Natural killer cell (primary cell): ENCODE results near the gene PHACTR3. TPM values are rescaled to one million over a fixed set of nuclear protein-coding genes. Genes with fewer than 3 reads are reported as not detected.

Source experiments
- ATAC-seq, 3 donors: fragments of 150-1000 bp in 2 of 3; fragments of 200-7000 bp in 1 of 3; cut with Tn5 transposase; 1 replicate in 1 of 3; 2 replicates in 2 of 3; pipeline ENCODE4 v1.10.0; 2021; ENCODE audit warnings: mild to moderate bottlenecking in 2 of 3, moderate library complexity in 2 of 3
- DNase-seq, 2 donors: peaks; one replicate each; pipeline versions ENCODE4 v3.0.0 to v3.0.0-alpha.2; 2013 to 2021; ENCODE audit warnings: mixed read lengths in 1 of 2
- H3K27ac ChIP-seq: one replicate; pipeline ENCODE4 v1.5.1; 2013; ENCODE audit warnings: mild to moderate bottlenecking, low read length
- H3K27me3 ChIP-seq: one replicate; pipeline ENCODE4 v1.6.1; 2013; ENCODE audit warnings: low read length; ENCODE audit not compliant: control insufficient read depth, insufficient read depth
- H3K36me3 ChIP-seq: one replicate; pipeline ENCODE4 v1.6.1; 2013; ENCODE audit warnings: low read length; ENCODE audit not compliant: control insufficient read depth, insufficient read depth
- H3K4me1 ChIP-seq: one replicate; pipeline ENCODE4 v1.6.1; 2013; ENCODE audit warnings: low read length; ENCODE audit not compliant: control insufficient read depth, insufficient read depth
- H3K4me3 ChIP-seq: one replicate; pipeline ENCODE4 v1.5.1; 2013; ENCODE audit warnings: low read length
- H3K9me3 ChIP-seq: one replicate; pipeline ENCODE4 v1.6.1; 2013; ENCODE audit warnings: low read length; ENCODE audit not compliant: control insufficient read depth, insufficient read depth
- H3K27ac Mint-ChIP-seq, 2 donors: one replicate each; pipeline ENCODE4 v1.8.0; 2022; ENCODE audit warnings: mild to moderate bottlenecking in 2 of 2, mixed read lengths in 2 of 2, moderate library complexity in 1 of 2
- H3K27me3 Mint-ChIP-seq, 2 donors: one replicate each; pipeline ENCODE4 v1.8.0; 2022; ENCODE audit warnings: low read depth in 2 of 2, mixed read lengths in 2 of 2
- H3K36me3 Mint-ChIP-seq: one replicate; pipeline ENCODE4 v1.8.0; 2022; ENCODE audit warnings: mixed read lengths
- H3K4me1 Mint-ChIP-seq, 2 donors: one replicate each; pipeline ENCODE4 v1.8.0; 2022; ENCODE audit warnings: mixed read lengths in 2 of 2
- H3K4me3 Mint-ChIP-seq: one replicate; pipeline ENCODE4 v1.8.0; 2022; ENCODE audit warnings: mild to moderate bottlenecking, moderate library complexity, mixed read lengths
- H3K9me3 Mint-ChIP-seq, 2 donors: one replicate each; pipeline ENCODE4 v1.8.0; 2022; ENCODE audit warnings: mixed read lengths in 2 of 2
- CTCF ChIP-seq: fragments of 200-600 bp; IDR thresholded peaks from one replicate; pipeline ENCODE4 v1.8.0; 2022; ENCODE audit warnings: antibody characterized with exemption
- WGBS: methylation state at CpG from one replicate; pipeline ENCODE4 v1.1.7; 2013; ENCODE audit warnings: missing lambda C conversion rate; ENCODE audit not compliant: insufficient coverage; 5-methylcytosine and 5-hydroxymethylcytosine counted together
- intact Hi-C: fragments of 100-400 bp; cut with micrococcal nuclease; formaldehyde crosslinking; loops from one replicate; pipeline ENCODE4 v1.14.2; 2022
- total RNA-seq, 4 donors: library from RNA; stranded (reverse); fragments of 120-200 nt in 1 of 4; gene quantifications; one replicate each; pipeline versions ENCODE4 v1.2.3 to v1.2.4, GENCODE V29; 2013 to 2022

The PHACTR3 gene
- total RNA-seq, 3 donors from 2014 or later (not counting 1 experiment from before 2014, with no cell fraction given): not detected

GRCh38 chr20:59632541-59633113 lies 28.3 kb downstream of the PHACTR3 start:
- Mint-ChIP-seq H3K4me3 (no peak overlapping the region), H3K9me3 (no peaks in the 10 kb centered on the region), H3K27ac (no peak overlapping the region), H3K36me3 (no peaks in the 10 kb centered on the region), H3K27me3 (peaks cover 0 to 4% of the 10 kb centered on the region in 2 donors), H3K4me1 (no peaks in the 10 kb centered on the region)
- no peak for DNase-seq
- H3K4me1 ChIP-seq: no peaks in the 10 kb centered on the region
- no peaks in the 10 kb centered on the region for H3K36me3 ChIP-seq
- ATAC-seq: no peak
- no peak overlapping the region for H3K4me3 ChIP-seq
- no peaks in the 10 kb centered on the region for H3K27me3 ChIP-seq
- no peaks in the 10 kb centered on the region for H3K9me3 ChIP-seq
- intact Hi-C loops: no loop called here
- no peak overlapping the region for H3K27ac ChIP-seq
- no peak for TF ChIP-seq CTCF
- WGBS: 82% methylated on average over 8 of the region's 8 CpGs

GRCh38 chr20:59633656-59634251 lies 29.4 kb downstream of the PHACTR3 start:
- Mint-ChIP-seq H3K27me3 (peaks cover 0 to 10% of the 10 kb centered on the region in 2 donors), H3K27ac (no peak overlapping the region), H3K36me3 (no peaks in the 10 kb centered on the region), H3K9me3 (peaks cover 0 to 4% of the 10 kb centered on the region in 2 donors), H3K4me1 (no peaks in the 10 kb centered on the region), H3K4me3 (no peak overlapping the region)
- Histone ChIP-seq H3K9me3 (no peaks in the 10 kb centered on the region), H3K36me3 (no peaks in the 10 kb centered on the region), H3K27ac (no peak overlapping the region), H3K4me3 (no peak overlapping the region), H3K27me3 (no peaks in the 10 kb centered on the region), H3K4me1 (no peaks in the 10 kb centered on the region)
- 90% methylated on average over 5 of the region's 6 CpGs for WGBS
- TF ChIP-seq CTCF: no peak
- intact Hi-C loops: no loop called here
- DNase-seq (no peak), ATAC-seq (no peak)

- H3K27me3 ChIP-seq: no peaks in the 10 kb centered on the region
- 78% methylated on average over 18 of the region's 18 CpGs for WGBS
- no peak overlapping the region for H3K27ac ChIP-seq
- H3K9me3 ChIP-seq: no peaks in the 10 kb centered on the region
- DNase-seq (no peak), ATAC-seq (no peak)
- no peak overlapping the region for H3K4me3 ChIP-seq
- H3K4me1 Mint-ChIP-seq: no peaks in the 10 kb centered on the region
- H3K27me3 Mint-ChIP-seq: peaks cover 0 to 8% of the 10 kb centered on the region in 2 donors
- peaks cover 0 to 4% of the 10 kb centered on the region in 2 donors for H3K9me3 Mint-ChIP-seq
- intact Hi-C loops: no loop called here
- H3K27ac Mint-ChIP-seq: no peak overlapping the region
- no peaks in the 10 kb centered on the region for H3K36me3 ChIP-seq
- H3K36me3 Mint-ChIP-seq: no peaks in the 10 kb centered on the region
- no peak overlapping the region for H3K4me3 Mint-ChIP-seq
- no peak for TF ChIP-seq CTCF
- H3K4me1 ChIP-seq: no peaks in the 10 kb centered on the region
Observed at GRCh38 chr20:59634435-59635005, 30.2 kb downstream of the PHACTR3 start.
